Lung (tissue), 12 donors: ENCODE results near the gene KDM5B. TPM values are rescaled to one million over a fixed set of nuclear protein-coding genes. Genes with fewer than 3 reads are reported as not detected.

Experiments
- ATAC-seq: fragments of 200-7000 bp; cut with Tn5 transposase; one replicate; pipeline ENCODE4 v1.9.1; 2020; ENCODE audit warnings: moderate number of reproducible peaks; ENCODE audit not compliant: insufficient read depth, low FRiP score
- DNase-seq, 3 donors: peaks; one replicate each; pipeline ENCODE4 v3.0.0-alpha.2; 2013 to 2017
- H3K27ac ChIP-seq, 2 donors: one replicate each; pipeline ENCODE4 v1.5.1; 2013; ENCODE audit warnings: mild to moderate bottlenecking in 2 of 2, moderate library complexity in 2 of 2, control low read depth in 1 of 2, inconsistent platforms in 1 of 2, low read depth in 1 of 2, low read length in 1 of 2
- H3K27me3 ChIP-seq, 3 donors: one replicate each; pipeline ENCODE4 v1.5.1; 2013; ENCODE audit warnings: low read length in 2 of 3; ENCODE audit not compliant: control insufficient read depth in 3 of 3, insufficient read depth in 3 of 3
- H3K36me3 ChIP-seq, 4 donors: one replicate each; pipeline ENCODE4 v1.5.1; 2013; ENCODE audit warnings: low read length in 4 of 4, mild to moderate bottlenecking in 1 of 4, moderate library complexity in 1 of 4; ENCODE audit not compliant: control insufficient read depth in 4 of 4, insufficient read depth in 4 of 4
- H3K4me1 ChIP-seq, 5 donors: one replicate each; pipeline ENCODE4 v1.5.1; 2013; ENCODE audit warnings: low read length in 5 of 5, mild to moderate bottlenecking in 2 of 5, moderate library complexity in 1 of 5; ENCODE audit not compliant: control insufficient read depth in 5 of 5, insufficient read depth in 5 of 5
- H3K4me3 ChIP-seq: one replicate; pipeline ENCODE4 v1.5.1; 2013; ENCODE audit warnings: mild to moderate bottlenecking, control low read depth, moderate library complexity
- H3K9ac ChIP-seq, 2 donors: one replicate each; pipeline ENCODE4 v1.5.1; 2013; ENCODE audit warnings: low read length in 2 of 2, control low read depth in 1 of 2; ENCODE audit not compliant: insufficient read depth in 1 of 2
- H3K9me3 ChIP-seq, 4 donors: one replicate each; pipeline ENCODE4 v1.5.1; 2013; ENCODE audit warnings: low read length in 3 of 4, mild to moderate bottlenecking in 1 of 4, moderate library complexity in 1 of 4; ENCODE audit not compliant: control insufficient read depth in 4 of 4, insufficient read depth in 3 of 4
- WGBS, 2 donors: extraction: QIAGEN DNeasy Blood & Tissue Kit; methylation state at CpG; one replicate each; pipeline ENCODE4 v1.1.7; 2013; 5-methylcytosine and 5-hydroxymethylcytosine counted together
- polyA plus RNA-seq, 2 donors: library from polyadenylated mRNA; stranded (reverse); fragments of 200-250 nt; gene quantifications; one replicate each; pipeline ENCODE4 v1.2.1, GENCODE V29; 2013
- total RNA-seq, 2 donors: library from RNA; depleted of rRNA in 1 of 2; stranded (reverse); fragments of >200 nt in 1 of 2; gene quantifications; one replicate each; pipeline ENCODE4 v1.2.1, GENCODE V29; 2014 to 2021
- TF ChIP-seq, protein P1 (sequence below): IDR thresholded peaks from 2 replicates; pipeline ENCODE4 v1.5.1; 2012; ENCODE audit warnings: mild to moderate bottlenecking; ENCODE audit errors: control extremely low read depth, extremely low read depth
- donor health status: control.
- donor health status: control.
- donor health status: Bipolar disorder and iron deficiency.
- donor health status: healthy.
- donor health status: DM: yes; HTN: yes; CAD: no.

Gene KDM5B
- total and polyA plus RNA-seq, 4 donors = 11.2 to 247 (median 31.6) TPM

DNA sequence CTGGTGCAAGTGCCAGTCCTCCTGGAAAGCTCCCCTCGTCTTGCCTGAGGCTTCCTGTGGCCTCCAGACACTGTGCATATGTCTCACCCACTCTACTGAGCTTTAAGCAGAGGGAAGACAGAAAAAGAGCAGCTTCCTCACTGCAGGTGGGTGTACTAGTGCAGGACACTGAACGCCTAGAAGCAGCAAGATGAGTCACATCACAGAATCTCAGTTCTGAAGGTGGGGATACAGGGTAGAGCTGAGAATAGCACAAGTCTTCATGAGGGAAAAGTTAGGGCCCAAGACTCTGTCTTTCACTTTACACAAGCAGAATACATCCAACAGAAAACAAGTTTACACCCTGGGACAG lies 39.9 kb upstream of the KDM5B start:
- Histone ChIP-seq H3K4me3 (no peak overlapping the region), H3K4me1 (no peaks in the 10 kb centered on the region), H3K9ac (no peak overlapping the region), H3K27ac (no peak overlapping the region), H3K27me3 (no peaks in the 10 kb centered on the region), H3K9me3 (no peaks in the 10 kb centered on the region), H3K36me3 (no peaks in the 10 kb centered on the region)
- TF ChIP-seq, protein P1, sequence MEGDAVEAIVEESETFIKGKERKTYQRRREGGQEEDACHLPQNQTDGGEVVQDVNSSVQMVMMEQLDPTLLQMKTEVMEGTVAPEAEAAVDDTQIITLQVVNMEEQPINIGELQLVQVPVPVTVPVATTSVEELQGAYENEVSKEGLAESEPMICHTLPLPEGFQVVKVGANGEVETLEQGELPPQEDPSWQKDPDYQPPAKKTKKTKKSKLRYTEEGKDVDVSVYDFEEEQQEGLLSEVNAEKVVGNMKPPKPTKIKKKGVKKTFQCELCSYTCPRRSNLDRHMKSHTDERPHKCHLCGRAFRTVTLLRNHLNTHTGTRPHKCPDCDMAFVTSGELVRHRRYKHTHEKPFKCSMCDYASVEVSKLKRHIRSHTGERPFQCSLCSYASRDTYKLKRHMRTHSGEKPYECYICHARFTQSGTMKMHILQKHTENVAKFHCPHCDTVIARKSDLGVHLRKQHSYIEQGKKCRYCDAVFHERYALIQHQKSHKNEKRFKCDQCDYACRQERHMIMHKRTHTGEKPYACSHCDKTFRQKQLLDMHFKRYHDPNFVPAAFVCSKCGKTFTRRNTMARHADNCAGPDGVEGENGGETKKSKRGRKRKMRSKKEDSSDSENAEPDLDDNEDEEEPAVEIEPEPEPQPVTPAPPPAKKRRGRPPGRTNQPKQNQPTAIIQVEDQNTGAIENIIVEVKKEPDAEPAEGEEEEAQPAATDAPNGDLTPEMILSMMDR = no peak
- DNase-seq (no peak), ATAC-seq (no peak)
- WGBS, 2 donors = 59 to 61% methylated on average over 2 of the region's 2 CpGs

DNA sequence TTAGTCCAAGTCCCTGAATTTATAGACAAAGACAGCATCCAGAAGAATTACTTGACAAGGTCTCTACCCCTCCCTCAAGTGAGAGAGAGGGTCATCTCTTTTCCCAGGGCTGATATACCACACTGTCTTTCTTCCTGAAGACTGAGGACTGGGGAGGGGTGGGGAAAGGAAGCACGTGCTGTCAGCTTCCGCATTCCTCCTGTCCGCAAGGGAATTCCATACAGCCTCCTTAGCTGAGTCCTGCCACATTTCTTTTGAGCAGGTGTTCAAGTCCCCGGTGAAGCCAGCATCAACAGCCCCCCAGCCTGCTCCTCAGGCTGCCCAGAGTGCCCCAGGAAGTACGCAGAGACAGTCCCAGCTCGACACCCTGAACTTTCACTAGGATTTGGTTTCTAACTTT lies 36.7 kb upstream of the KDM5B start:
- no peak for ATAC-seq
- 64 to 77% methylated on average over 6 of the region's 6 CpGs for WGBS, 2 donors

DNA sequence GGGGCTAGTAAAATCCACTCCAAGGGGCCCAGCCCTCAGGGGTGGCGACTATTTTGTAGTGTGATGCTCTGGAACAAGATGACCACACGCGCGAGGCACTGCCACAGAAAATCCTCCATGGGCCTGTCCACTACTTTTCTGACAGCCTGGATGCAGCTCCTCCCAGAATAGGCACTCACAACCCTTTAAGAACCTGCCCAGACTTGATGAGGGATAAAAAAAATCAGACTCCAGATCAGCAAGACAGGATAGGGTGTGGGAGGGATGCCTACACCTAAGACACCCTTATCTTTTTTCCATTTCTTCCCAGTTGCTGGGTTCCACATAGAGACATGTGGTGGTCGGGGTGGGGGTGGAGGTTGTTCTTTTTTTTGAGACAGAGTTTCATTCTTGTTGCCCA lies 36.0 kb upstream of the KDM5B start:
- DNase-seq = no peak
- WGBS, 2 donors = 91 to 98% methylated on average over 5 of the region's 5 CpGs
- TF ChIP-seq, protein P1 = no peak
- H3K9ac ChIP-seq = no peak overlapping the region
- H3K9me3 ChIP-seq = no peaks in the 10 kb centered on the region
- H3K4me1 ChIP-seq = no peaks in the 10 kb centered on the region
- H3K27ac ChIP-seq = no peak overlapping the region
- no peaks in the 10 kb centered on the region for H3K27me3 ChIP-seq
- H3K4me3 ChIP-seq = no peak overlapping the region
- ATAC-seq = no peak
- no peaks in the 10 kb centered on the region for H3K36me3 ChIP-seq

More for the DNA sequence above, 36.7 kb upstream of the KDM5B start:
- no peak overlapping the region for H3K9ac ChIP-seq
- no peaks in the 10 kb centered on the region for H3K36me3 ChIP-seq
- TF ChIP-seq, protein P1 = no peak
- no peak overlapping the region for H3K27ac ChIP-seq
- H3K4me1 ChIP-seq = no peaks in the 10 kb centered on the region
- no peak for DNase-seq
- no peaks in the 10 kb centered on the region for H3K9me3 ChIP-seq
- no peak overlapping the region for H3K4me3 ChIP-seq
- H3K27me3 ChIP-seq = no peaks in the 10 kb centered on the region

DNA sequence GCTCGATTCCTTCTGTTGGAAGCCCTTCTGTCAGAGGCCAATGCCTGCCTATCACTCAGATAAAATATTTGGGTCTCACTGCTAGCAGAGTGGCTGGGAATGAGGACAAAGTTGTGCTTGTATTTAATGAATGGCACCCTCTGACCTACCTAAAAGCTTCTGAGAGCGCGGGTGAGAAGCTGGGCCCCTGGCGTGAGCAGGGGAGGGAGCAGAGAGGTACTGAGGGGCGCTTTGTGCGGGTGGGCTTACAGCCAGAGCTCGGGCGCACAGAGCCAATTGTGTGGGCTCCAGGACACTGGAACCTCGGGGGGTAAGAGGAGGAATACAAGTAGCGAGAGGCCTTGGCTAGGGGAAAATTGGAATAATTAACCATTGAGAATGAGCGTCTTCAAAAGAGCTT lies 34.9 kb upstream of the KDM5B start:
- 83 to 93% methylated on average over 11 of the region's 11 CpGs for WGBS, 2 donors
- Histone ChIP-seq H3K36me3 (no peaks in the 10 kb centered on the region), H3K27me3 (no peaks in the 10 kb centered on the region), H3K9ac (no peak overlapping the region), H3K4me3 (no peak overlapping the region), H3K9me3 (no peaks in the 10 kb centered on the region), H3K27ac (no peak overlapping the region), H3K4me1 (no peaks in the 10 kb centered on the region)
- DNase-seq (no peak), ATAC-seq (no peak)
- TF ChIP-seq, protein P1 = no peak
